ENCODE results near the gene TSC22D2. TPM values are rescaled to one million over a fixed set of nuclear protein-coding genes. Genes with fewer than 3 reads are reported as not detected.

TSC22D2 gene
- total and polyA plus RNA-seq, 2 of the 8 experiments (the other 6 are each of a cell fraction or from before 2014, with no cell fraction given), result 3.4 to 27.6 TPM

GRCh38 chr3:150370999-150371398 is 37.1 kb upstream of the TSC22D2 start (continued):
- no peak for TF ChIP-seq GABPA (IDR thresholded peaks at IDR 0.05; ENCODE audit: borderline replicate concordance, insufficient read depth, low read length)
- no peak for TF ChIP-seq CHD2 (IDR thresholded peaks at IDR 0.05; ENCODE audit: low read length)
- TF ChIP-seq RFX5 (IDR thresholded peaks at IDR 0.05; ENCODE audit: borderline replicate concordance, low read depth, low read length), result no peak
- no peak for TF ChIP-seq JUND (IDR thresholded peaks at IDR 0.05; ENCODE audit: low read length)
- TF ChIP-seq RNF2 (IDR thresholded peaks at IDR 0.05; ENCODE audit: borderline replicate concordance, low read depth, low read length, missing control alignments, poor library complexity, severe bottlenecking), result no peak
- TF ChIP-seq PHF8 (conservative IDR thresholded peaks at IDR 0.05; ENCODE audit: low read depth, low read length), result no peak

Data from H1 (cell line).